Sigmoid colon (tissue), 4 donors: ENCODE measurements around the gene COBL.

Source experiments
- CTCF ChIP-seq, 4 experiments: fragments of 450-650 bp in 3 of 4; fragments of 200-600 bp in 1 of 4; IDR thresholded peaks; one replicate each; pipeline ENCODE4 v1.5.1; 2016 to 2019; ENCODE audit warnings: antibody characterized with exemption in 4 of 4, mild to moderate bottlenecking in 3 of 4, moderate library complexity in 2 of 4
- POLR2AphosphoS5 ChIP-seq, 4 donors: sonication (generic); formaldehyde crosslinking; IDR thresholded peaks; one replicate each; pipeline ENCODE4 v1.6.1; 2017; ENCODE audit warnings: antibody characterized with exemption in 4 of 4

GRCh38 chr7:51128545-51129435 lies 187.8 kb downstream of the COBL start:
- no peak for TF ChIP-seq CTCF (IDR thresholded peaks at IDR 0.05)
- TF ChIP-seq POLR2AphosphoS5 (IDR thresholded peaks at IDR 0.05) = no peak
